HepG2 (cell line): ENCODE results near the gene MCRIP2. TPM values are rescaled to one million over a fixed set of nuclear protein-coding genes. Genes with fewer than 3 reads are reported as not detected.

Experiments used
- BHLHE40 ChIP-seq: IDR thresholded peaks from 2 replicates; pipeline ENCODE4 v1.6.1; 2011; ENCODE audit warnings: low read length, improper control_type of control experiment
- CHD4 ChIP-seq: fragments of 200-600 bp; sonication (generic); IDR thresholded peaks from 2 replicates; pipeline ENCODE4 v1.7.0; 2017; ENCODE audit warnings: mild to moderate bottlenecking, low read length, borderline replicate concordance
- HNF4A ChIP-seq: sonication (generic); formaldehyde crosslinking; IDR thresholded peaks from 2 replicates; pipeline ENCODE4 v1.4.0; 2020; ENCODE audit warnings: missing genetic modification reagents
- KDM5A ChIP-seq: fragments of 200-600 bp; sonication (generic); IDR thresholded peaks from 2 replicates; pipeline ENCODE4 v1.7.0; 2018; ENCODE audit warnings: antibody characterized with exemption, mild to moderate bottlenecking, low read length, borderline replicate concordance
- MED1 ChIP-seq: sonication (generic); formaldehyde crosslinking; IDR thresholded peaks from 2 replicates; pipeline ENCODE4 v1.4.0; 2020; ENCODE audit warnings: missing genetic modification reagents
- NKX3-1 ChIP-seq: sonication (generic); formaldehyde crosslinking; IDR thresholded peaks from 2 replicates; pipeline ENCODE4 v1.5.0; 2020; ENCODE audit warnings: missing genetic modification reagents
- NRL ChIP-seq: sonication (generic); formaldehyde crosslinking; IDR thresholded peaks from 2 replicates; pipeline ENCODE4 v1.5.0; 2020; ENCODE audit warnings: missing genetic modification reagents, mild to moderate bottlenecking, moderate library complexity, borderline replicate concordance
- SALL1 ChIP-seq: sonication (generic); formaldehyde crosslinking; IDR thresholded peaks from 2 replicates; pipeline ENCODE4 v1.8.0; 2022; ENCODE audit warnings: mild to moderate bottlenecking, missing genetic modification reagents
- SOX13 ChIP-seq, 3 experiments: fragments of 450-650 bp in 1 of 3; sonication (generic) in 1 of 3; formaldehyde crosslinking in 1 of 3; IDR thresholded peaks in 2 of 3; conservative IDR thresholded peaks in 1 of 3; 2 replicates each; pipeline versions ENCODE4 v1.5.0 to v1.6.1; 2016 to 2020; ENCODE audit warnings: antibody characterized with exemption in 1 of 3, mild to moderate bottlenecking in 1 of 3, missing compliant biosample characterization in 1 of 3, missing genetic modification reagents in 1 of 3, moderate library complexity in 1 of 3
- TARDBP ChIP-seq: sonication (generic); formaldehyde crosslinking; IDR thresholded peaks from 2 replicates; pipeline ENCODE4 v1.8.0; 2022; ENCODE audit warnings: mild to moderate bottlenecking, missing genetic modification reagents
- ZFP1 ChIP-seq: IDR thresholded peaks from 2 replicates; pipeline ENCODE4 v1.6.1; 2016
- ZFP62 ChIP-seq: sonication (generic); formaldehyde crosslinking; IDR thresholded peaks from 2 replicates; pipeline ENCODE4 v1.4.0; 2020; ENCODE audit warnings: missing genetic modification reagents
- ZFX ChIP-seq: sonication (generic); formaldehyde crosslinking; IDR thresholded peaks from 2 replicates; pipeline ENCODE4 v1.4.0; 2020; ENCODE audit warnings: mild to moderate bottlenecking, low read depth, missing genetic modification reagents, moderate library complexity
- ZNF773 ChIP-seq: sonication (generic); formaldehyde crosslinking; IDR thresholded peaks from 2 replicates; pipeline ENCODE4 v1.4.0; 2020; ENCODE audit warnings: missing genetic modification reagents, borderline replicate concordance
- ZNF816 ChIP-seq: sonication (generic); formaldehyde crosslinking; IDR thresholded peaks from 2 replicates; pipeline ENCODE4 v1.8.0; 2022; ENCODE audit warnings: missing genetic modification reagents, mild to moderate bottlenecking, borderline replicate concordance
- ZSCAN9 ChIP-seq: IDR thresholded peaks from 2 replicates; pipeline ENCODE4 v1.6.1; 2016; ENCODE audit warnings: borderline replicate concordance
- polyA plus RNA-seq, 8 experiments: library from polyadenylated mRNA; depleted of rRNA in 3 of 8; stranded (reverse) in 7 of 8; unstranded in 1 of 8; fragments of >200 nt; fragmentation: Illumina TruSeq in 4 of 8; extraction: Trizol in 4 of 8; gene quantifications; 2 replicates each; pipeline versions ENCODE4 v1.2.1 to v1.2.3, GENCODE V29; 2011 to 2016; ENCODE audit warnings: low read depth in 4 of 8, missing spikeins in 1 of 8, mixed read lengths in 1 of 8; ENCODE audit not compliant: insufficient read depth in 1 of 8
- total RNA-seq, 5 experiments: library from RNA; depleted of rRNA; stranded (reverse); fragments of >200 nt; fragmentation: Illumina TruSeq; extraction: Trizol; gene quantifications; 2 replicates each; pipeline ENCODE4 v1.2.3, GENCODE V29; 2016; ENCODE audit warnings: low read depth in 1 of 5
- TF ChIP-seq, protein P1 (sequence below): sonication (generic); formaldehyde crosslinking; IDR thresholded peaks from 2 replicates; pipeline ENCODE4; 2020; ENCODE audit warnings: missing genetic modification reagents, mild to moderate bottlenecking, borderline replicate concordance
- TF ChIP-seq, protein P2 (sequence below): sonication (generic); formaldehyde crosslinking; IDR thresholded peaks from 2 replicates; pipeline ENCODE4 v1.5.1; 2020; ENCODE audit warnings: missing genetic modification reagents, mild to moderate bottlenecking, borderline replicate concordance
- TF ChIP-seq, protein P3 (sequence below): sonication (generic); formaldehyde crosslinking; IDR thresholded peaks from 2 replicates; pipeline ENCODE4 v1.8.1; 2022; ENCODE audit warnings: low read depth, mild to moderate bottlenecking, missing genetic modification reagents

The MCRIP2 gene
- total and polyA plus RNA-seq, 2 of the 13 experiments (the other 11 are each of a cell fraction or from before 2014, with no cell fraction given), result 39.6 to 76.7 TPM

DNA sequence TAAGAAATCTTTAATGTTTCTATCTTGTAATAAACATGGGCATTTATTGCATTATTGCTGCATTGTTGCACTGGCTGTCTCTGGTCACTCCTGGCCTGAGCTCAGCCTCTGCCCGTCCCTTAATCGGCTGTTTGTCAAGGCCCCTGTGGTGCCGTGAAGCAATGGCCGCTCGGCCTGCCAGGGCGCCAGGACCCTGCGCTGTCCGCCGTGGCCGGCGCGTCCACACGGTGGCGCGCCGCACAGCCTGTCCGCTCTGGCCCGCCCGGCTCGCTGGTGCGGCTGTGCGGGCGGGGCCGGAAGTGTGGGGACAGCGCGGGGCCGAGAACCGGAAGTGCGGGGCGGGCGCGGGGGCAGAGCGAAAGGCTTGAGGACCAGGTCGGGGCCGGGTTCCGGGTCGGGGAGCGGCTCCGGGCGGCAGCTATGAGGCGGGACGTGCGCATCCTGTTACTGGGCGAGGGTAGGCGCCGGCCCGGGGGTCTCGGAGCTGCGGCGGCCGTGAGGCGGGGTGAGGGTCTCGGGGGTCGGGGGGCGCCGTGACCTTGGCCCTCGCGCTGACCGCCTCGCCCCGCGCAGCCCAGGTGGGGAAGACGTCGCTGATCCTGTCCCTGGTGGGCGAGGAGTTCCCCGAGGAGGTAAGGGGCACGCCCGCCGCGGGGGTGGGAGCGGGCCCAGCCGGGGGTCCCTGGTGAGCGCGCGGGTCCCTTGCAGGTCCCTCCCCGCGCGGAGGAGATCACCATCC lies 26.3 kb downstream of the MCRIP2 start, which contains the start of gene RHOT2 (continued):
- TF ChIP-seq, protein P1, sequence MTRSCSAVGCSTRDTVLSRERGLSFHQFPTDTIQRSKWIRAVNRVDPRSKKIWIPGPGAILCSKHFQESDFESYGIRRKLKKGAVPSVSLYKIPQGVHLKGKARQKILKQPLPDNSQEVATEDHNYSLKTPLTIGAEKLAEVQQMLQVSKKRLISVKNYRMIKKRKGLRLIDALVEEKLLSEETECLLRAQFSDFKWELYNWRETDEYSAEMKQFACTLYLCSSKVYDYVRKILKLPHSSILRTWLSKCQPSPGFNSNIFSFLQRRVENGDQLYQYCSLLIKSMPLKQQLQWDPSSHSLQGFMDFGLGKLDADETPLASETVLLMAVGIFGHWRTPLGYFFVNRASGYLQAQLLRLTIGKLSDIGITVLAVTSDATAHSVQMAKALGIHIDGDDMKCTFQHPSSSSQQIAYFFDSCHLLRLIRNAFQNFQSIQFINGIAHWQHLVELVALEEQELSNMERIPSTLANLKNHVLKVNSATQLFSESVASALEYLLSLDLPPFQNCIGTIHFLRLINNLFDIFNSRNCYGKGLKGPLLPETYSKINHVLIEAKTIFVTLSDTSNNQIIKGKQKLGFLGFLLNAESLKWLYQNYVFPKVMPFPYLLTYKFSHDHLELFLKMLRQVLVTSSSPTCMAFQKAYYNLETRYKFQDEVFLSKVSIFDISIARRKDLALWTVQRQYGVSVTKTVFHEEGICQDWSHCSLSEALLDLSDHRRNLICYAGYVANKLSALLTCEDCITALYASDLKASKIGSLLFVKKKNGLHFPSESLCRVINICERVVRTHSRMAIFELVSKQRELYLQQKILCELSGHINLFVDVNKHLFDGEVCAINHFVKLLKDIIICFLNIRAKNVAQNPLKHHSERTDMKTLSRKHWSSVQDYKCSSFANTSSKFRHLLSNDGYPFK, result no peak
- TF ChIP-seq ZFP1 (CRISPR knock-in tag) (0 out of 2 replicates have a peak, but pooled peaks have one; percentile 27), HNF4A (CRISPR knock-in tag) (peak; percentile 19; the same call in 1 of the 2 replicates), TARDBP (CRISPR knock-in tag) (peak; percentile 85), BHLHE40 (0 out of 2 replicates have a peak, but pooled peaks have one; percentile 11), SOX13 (IDR thresholded peaks at IDR 0.05) (no peak), SOX13 (CRISPR knock-in tag; conservative IDR thresholded peaks at IDR 0.05 in 1 of 2, IDR thresholded peaks at IDR 0.05 in 1 of 2) (peak in 1 of 2 experiments; percentile 16; a peak in 1 of 4 replicates), ZSCAN9 (CRISPR knock-in tag) (peak; percentile 66; the same call in 1 of the 2 replicates), SALL1 (peak; percentile 92), ZFX (CRISPR knock-in tag) (peak; percentile 89), MED1 (CRISPR knock-in tag) (peak; percentile 88), NKX3-1 (CRISPR knock-in tag) (no peak), ZNF773 (CRISPR knock-in tag) (peak; percentile 56; the same call in 1 of the 2 replicates), ZNF816 (no peak), CHD4 (no peak), KDM5A (peak; percentile 79), ZFP62 (CRISPR knock-in tag) (no peak), NRL (CRISPR knock-in tag) (no peak)
- TF ChIP-seq, protein P2, sequence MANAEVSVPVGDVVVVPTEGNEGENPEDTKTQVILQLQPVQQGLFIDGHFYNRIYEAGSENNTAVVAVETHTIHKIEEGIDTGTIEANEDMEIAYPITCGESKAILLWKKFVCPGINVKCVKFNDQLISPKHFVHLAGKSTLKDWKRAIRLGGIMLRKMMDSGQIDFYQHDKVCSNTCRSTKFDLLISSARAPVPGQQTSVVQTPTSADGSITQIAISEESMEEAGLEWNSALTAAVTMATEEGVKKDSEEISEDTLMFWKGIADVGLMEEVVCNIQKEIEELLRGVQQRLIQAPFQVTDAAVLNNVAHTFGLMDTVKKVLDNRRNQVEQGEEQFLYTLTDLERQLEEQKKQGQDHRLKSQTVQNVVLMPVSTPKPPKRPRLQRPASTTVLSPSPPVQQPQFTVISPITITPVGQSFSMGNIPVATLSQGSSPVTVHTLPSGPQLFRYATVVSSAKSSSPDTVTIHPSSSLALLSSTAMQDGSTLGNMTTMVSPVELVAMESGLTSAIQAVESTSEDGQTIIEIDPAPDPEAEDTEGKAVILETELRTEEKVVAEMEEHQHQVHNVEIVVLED (CRISPR knock-in tag), result peak; percentile 75
- TF ChIP-seq, protein P3, sequence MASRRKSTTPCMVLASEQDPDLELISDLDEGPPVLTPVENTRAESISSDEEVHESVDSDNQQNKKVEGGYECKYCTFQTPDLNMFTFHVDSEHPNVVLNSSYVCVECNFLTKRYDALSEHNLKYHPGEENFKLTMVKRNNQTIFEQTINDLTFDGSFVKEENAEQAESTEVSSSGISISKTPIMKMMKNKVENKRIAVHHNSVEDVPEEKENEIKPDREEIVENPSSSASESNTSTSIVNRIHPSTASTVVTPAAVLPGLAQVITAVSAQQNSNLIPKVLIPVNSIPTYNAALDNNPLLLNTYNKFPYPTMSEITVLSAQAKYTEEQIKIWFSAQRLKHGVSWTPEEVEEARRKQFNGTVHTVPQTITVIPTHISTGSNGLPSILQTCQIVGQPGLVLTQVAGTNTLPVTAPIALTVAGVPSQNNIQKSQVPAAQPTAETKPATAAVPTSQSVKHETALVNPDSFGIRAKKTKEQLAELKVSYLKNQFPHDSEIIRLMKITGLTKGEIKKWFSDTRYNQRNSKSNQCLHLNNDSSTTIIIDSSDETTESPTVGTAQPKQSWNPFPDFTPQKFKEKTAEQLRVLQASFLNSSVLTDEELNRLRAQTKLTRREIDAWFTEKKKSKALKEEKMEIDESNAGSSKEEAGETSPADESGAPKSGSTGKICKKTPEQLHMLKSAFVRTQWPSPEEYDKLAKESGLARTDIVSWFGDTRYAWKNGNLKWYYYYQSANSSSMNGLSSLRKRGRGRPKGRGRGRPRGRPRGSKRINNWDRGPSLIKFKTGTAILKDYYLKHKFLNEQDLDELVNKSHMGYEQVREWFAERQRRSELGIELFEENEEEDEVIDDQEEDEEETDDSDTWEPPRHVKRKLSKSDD (CRISPR knock-in tag), result peak; percentile 89
